Renal cortex interstitium (tissue), 3 donors: ENCODE data around the gene PDK1. TPM values are rescaled to one million over a fixed set of nuclear protein-coding genes. Genes with fewer than 3 reads are reported as not detected.

ENCODE experiments used
- polyA plus RNA-seq, 3 donors: library from polyadenylated mRNA; unstranded; fragments of 120-200 nt; gene quantifications; one replicate each; pipeline ENCODE4 v1.2.1, GENCODE V29; 2013; ENCODE audit not compliant: insufficient read length in 3 of 3

PDK1 gene
- polyA plus RNA-seq, 3 donors = 10.9 to 18.8 (median 11.6) TPM

Other genes with a start within 250 kb of the PDK1 start
- gene ITGA6, start 128.5 kb upstream of the PDK1 start, polyA plus RNA-seq = 100 to 1,000 TPM; 102 to 124 (median 116) TPM
- 10 to 100 TPM in 1 of 3 donors, 1 to 10 TPM in 2; 8.0 to 12.6 (median 9.8) TPM for gene RAPGEF4, start 179.8 kb downstream of the PDK1 start, polyA plus RNA-seq